Neural cell (in vitro differentiated cells): ENCODE measurements around the gene IL11.

Source experiments
- CTCF ChIP-seq: fragments of 450-650 bp; IDR thresholded peaks from 2 replicates; pipeline ENCODE4 v1.5.1; 2014; ENCODE audit warnings: antibody characterized with exemption, mild to moderate bottlenecking, moderate library complexity; ENCODE audit not compliant: poor library complexity, severe bottlenecking
- POLR2AphosphoS5 ChIP-seq: IDR thresholded peaks from 2 replicates; pipeline ENCODE4 v1.6.1; 2012
- SMC3 ChIP-seq: fragments of 450-650 bp; conservative IDR thresholded peaks from 2 replicates; pipeline ENCODE4 v1.6.1; 2014; ENCODE audit warnings: antibody characterized with exemption, mild to moderate bottlenecking, moderate library complexity; ENCODE audit not compliant: poor library complexity

GRCh38 chr19:55373306-55373992 is 3.2 kb upstream of the IL11 start:
- no peak for TF ChIP-seq CTCF
- TF ChIP-seq POLR2AphosphoS5 = no peak
- no peak for TF ChIP-seq SMC3
